NOMO-1 treated with DMSO at 0.1 percent for 48 hours (cell line): Measurements from ENCODE around the gene EOMES.
"Not testable (repeated sequence)": the region's sequence is repeated elsewhere in the genome, so short reads cannot be mapped to it uniquely, and the experiment has no call there.

Experiments
- DNase-seq: peaks from one replicate; lab custom pipeline; 2025; ENCODE audit not compliant: unreplicated experiment; lab: John Stamatoyannopoulos, UW

Gene EOMES

DNA sequence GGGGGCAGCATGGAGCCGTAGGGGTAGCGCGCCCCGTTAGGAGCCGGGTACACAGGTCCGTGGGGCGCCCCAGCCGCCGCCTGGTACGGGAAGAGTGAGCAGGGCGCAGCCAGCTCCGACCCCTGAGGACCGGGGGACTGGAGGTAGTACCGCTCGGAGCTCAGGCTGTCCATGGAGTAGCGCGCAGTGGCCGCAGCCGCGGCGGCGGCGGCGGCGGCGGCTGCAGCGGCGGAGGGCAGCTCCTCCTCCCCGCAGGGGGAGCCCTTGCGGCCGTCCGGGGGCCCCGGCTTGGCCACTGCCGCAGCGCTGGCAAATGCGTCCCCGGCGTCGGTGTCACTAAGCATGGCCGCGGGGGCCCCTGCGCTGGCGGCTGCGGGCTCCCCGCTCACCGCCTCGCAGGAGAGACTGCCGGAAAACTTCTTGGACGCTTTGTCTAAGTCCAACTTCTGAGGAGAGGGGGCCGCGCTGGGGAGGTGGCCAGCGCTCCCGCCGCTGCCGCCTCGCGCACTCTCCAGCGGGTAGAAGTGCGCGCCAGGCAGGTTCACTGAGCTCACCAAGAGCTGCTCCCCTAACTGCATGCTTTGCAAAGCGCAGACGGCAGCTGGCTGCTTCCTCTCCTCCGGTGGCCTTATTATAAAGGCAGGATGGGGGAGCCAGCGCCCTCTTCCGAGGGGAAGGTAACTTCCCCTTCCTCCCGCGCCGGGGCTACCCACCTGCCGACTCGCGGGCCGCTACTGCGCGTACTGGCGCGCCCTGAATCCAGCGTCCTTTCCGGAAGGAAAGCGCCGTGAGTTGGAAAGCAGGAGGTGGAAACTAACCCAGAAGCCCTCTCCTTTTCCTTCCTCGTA is at the start of gene EOMES:
EOMES (minus strand) TSS at position 607 of the 848 bp plus-strand sequence; CDS start at position 578, 29 bp downstream.
- peak; percentile 71 for DNase-seq

DNA sequence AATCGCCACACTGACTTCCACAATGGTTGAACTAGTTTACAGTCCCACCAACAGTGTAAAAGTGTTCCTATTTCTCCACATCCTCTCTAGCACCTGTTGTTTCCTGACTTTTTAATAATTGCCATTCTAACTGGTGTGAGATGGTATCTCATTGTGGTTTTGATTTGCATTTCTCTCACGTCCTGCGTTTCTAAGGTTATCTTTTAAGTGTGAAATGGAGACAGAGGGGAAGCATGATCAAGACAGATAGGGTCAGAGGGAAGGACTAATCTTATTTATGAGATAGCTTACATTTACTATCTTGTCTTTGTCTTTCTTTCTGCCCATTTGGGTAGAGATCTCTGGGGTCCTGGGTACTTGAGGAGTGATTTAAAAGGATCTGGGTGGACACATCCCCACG is 48.3 kb upstream of the EOMES start:
- DNase-seq, result not testable (repeated sequence)

DNA sequence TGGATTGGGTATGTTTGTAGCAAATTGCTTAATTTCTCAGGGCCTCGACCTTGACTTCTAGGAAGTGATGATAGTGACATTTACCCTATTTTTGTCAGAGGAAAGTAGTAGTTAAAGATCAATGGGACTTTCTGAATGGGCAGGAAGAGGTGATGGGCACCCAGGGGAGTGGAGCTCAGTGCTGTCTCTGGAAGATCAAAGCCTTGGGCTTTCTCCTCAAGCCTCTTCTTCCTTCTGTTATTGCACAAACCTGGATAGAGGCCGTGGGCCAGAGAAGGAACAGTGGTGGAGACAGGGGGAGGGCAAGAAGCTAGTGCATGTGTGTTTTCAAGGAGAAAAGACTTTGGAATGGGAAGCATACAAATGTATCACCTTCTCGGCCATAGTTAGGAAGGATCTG is 44.9 kb upstream of the EOMES start:
- no peak for DNase-seq

DNA sequence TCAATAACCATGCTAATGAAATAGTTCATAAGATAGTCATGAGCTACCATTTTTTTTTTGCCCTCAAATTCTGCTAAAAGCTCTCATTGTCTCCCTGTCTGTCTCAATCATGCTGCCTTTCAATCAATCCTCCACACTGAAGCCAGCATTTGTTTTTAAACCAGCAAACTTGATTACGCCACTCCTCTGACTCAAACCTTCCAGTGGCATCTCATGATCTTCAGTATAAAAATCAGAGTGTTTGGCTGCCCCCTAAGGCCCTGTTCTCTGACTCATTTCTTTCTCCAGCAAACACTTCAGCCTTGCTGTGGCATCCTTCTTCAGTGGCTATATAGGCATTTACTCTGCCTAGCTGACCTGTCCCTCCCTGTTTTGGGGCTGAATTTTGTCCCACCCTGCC is 36.0 kb upstream of the EOMES start:
- peak; percentile 49 for DNase-seq

GRCh38 chr3:27756877-27757276 is 34.8 kb upstream of the EOMES start:
- DNase-seq, result no peak

GRCh38 chr3:27752926-27753325 is 30.8 kb upstream of the EOMES start:
- no peak for DNase-seq

DNA sequence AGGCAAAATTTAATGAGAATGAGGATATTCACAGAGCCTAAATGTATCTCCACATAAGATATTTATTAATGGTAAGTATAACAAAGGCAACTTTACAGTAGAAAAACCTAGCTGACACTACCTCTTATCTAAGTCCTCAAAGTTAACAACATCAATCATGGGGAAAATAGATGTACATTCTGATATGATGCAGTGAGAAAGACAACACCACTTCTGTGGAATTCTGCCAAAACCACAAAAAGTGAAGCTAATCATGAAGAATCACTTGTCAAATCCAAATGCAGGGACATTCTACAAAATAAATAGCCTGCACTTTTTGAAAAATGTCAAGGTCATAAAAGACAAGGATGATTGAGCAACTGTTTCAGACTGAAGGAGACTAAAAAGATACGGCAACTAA is 27.5 kb upstream of the EOMES start:
- no peak for DNase-seq

- DNase-seq, result no peak
These were observed 24.7 kb upstream of the EOMES start for GRCh38 chr3:27746838-27747237.

DNA sequence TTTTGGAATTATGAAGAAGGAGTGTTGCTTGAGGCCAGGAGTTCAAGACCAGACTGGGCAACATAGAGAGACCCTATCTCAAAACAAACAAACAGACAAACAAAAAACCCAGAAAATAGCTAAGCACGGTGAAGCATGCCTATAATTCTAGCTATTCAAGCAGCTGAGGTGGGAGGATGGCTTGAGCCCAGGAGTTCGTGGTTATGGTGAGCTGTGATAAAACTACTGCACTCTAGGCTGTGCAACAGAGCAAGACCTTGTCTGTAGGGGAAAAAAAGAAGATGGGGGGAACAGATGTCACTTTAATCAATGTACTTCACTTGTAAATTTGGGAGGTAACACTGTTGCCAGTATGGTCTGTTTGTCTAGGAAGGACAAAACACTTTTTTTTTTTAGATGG is 18.7 kb upstream of the EOMES start:
- no peak for DNase-seq

GRCh38 chr3:27737091-27737490 is 15.0 kb upstream of the EOMES start:
- no peak for DNase-seq

DNA sequence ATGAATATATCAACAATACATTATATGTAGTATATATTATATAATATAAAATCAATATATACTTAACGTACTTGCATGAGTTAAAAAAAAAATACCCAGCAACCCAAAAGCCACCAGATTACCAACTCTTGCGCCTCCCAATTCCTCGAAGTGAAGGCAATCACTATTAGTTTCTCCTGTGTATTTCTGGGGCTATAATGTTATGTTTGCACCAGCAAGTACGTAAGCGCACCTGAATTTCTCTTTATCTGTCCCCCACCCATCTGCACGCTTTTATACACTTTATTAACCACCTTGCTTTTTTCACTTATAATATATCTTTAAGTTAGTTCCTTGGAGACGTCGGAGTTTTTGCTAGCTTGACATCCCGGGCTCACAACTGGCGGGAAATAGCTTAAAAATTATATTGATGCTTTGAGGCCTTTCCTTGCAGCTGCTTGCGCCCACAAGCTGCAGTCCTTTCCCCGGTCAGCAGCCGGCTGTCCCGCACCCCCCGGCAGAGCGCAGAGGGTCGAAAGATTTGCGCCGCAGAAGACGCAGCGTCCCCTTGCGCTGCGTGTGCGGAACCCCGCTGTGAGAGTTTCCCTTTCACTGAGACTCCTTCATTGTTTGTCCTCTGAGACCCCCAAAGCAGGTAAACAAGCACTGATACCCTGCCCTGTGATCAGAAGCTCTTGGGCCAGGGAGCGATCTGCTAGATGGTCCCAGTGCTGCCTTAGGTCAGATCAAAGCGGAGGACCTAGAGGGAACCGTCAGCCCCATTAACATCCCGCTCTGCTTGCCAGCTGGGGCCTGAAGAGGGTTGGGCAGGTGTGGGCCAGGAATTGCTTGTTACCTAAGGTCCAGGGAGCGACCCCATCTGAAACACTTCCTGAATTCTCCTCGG is 8.9 kb upstream of the EOMES start:
- no peak for DNase-seq

DNA sequence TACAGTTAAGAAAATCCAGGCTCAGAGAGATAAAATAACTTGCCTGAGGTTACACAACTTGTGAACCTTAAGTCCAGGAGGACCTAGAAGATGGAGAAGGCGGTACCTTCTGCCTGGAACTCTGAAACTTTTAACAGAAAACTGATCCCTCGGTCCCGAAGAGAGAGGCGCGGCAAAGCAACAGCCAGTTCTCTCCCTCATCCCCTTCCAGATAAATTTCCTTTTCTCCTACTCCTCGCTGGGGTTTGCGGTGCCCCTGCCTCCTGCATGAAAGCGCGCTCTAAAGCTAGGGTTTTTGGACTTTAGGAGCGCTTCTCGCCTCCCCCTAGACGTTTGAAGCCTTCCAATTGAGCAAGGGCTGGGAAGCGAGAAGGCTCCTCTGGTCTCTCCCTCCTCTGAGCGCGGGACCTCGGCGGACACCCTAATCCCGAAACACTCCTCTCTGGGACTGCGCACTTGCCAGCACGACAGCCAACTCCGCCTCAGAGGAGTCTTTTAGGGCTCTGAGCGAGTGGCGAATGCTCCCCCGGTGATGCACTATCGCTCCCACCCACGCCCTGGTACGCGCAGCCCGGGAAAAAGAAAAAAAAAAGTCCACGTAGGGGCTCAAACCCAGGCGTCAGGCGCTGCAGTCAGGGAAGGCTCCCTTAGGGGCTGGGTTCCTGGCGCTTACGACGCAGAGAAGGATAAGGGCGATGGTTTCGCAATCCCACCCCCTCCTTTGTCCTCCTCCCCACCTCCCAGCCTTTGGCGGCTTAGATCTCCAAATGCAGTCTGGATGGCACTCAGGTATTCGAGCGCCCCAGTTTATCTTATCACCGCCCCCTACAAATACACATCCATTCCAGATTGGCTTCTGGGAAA is 7.9 kb upstream of the EOMES start:
- no peak for DNase-seq

DNA sequence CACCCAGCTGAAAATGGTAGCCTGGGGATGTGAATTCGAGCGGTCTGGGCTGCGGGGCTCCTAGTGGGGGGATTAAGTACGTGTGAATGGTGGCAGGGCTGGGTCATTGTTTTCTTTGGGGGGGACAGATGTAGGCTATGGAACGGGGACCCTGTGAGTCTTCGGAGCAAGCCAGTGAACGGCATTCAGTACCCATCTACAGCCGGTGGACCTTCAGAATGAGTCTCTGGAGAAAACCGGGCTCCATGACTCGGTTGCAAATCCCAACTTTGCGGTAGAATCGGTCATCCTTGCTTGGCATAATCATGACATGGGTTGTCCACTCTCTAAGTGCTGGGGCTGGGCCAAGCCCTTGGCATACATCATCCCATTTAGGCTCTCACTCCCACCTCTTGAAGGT is 7.2 kb upstream of the EOMES start:
- no peak for DNase-seq

- no peak for DNase-seq
These were observed 6.3 kb upstream of the EOMES start for GRCh38 chr3:27728195-27729087.

DNA sequence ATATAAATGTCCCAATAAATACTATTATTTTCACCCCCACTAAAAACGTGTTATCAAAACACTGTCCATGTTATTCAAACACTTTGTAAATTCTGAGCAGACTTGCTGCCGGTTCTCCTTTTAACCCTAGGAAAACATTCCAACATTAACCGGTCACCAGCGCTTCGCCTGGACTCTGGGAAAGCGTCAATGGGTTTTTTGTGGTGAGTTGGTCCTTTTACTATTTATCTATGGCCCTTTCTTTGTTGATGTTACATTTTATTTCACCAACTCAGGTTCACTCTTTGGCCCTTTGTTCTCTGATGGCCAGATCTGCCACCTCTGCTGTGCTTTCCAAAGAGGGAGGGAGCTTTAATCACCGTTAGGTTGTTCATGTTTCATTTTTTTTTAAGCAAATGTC is 4.1 kb upstream of the EOMES start:
- no peak for DNase-seq

GRCh38 chr3:27724459-27725197 is 2.5 kb upstream of the EOMES start:
- DNase-seq, result no peak

DNA sequence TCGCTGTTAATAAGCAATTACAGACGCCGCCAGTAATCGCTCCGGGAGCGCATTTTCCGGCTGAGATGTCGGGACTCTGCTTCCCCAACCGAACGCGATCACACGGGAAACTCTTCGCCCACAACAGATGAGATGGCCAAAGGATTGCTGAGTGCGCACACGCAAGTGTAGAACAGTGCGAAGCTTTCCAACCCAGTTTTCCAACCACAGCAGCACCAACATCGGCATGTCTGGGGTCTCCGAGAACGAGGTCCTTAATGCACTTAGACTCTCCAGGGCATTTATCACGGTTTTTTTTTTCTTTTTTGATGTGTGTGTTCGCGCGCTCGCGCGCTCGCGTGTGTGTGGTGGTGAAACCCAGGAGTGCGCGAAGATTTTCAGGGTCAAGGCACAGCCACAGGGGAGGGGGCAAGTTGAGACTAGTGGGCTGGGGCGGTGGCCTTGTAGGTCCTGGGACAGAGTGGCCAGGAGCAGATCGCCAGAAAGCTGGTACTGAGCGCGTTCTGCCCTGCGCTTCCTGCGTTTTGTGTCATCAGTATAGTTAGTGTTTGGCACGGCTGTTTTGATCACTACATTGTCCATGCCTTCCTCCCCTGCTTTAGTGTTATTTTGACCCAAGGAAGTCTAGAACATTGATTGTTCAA is 1.8 kb upstream of the EOMES start:
- DNase-seq, result no peak

DNA sequence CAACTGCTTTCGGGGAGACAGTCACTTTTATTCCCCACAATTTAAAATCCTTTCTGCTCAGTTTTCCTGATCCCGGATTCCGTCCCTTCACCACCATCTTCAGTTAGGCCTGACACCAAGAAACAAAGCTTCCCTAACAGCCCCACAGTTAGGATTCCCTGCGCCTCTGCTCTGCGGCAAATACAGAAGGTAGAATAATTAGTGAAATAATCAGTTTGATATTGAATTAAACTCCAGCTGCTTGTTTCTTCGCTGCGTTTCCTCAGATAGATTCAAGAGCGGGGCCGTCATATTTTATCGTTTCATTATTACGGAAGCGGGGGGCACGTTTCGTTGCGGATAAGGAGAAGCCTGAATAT is 1.3 kb upstream of the EOMES start:
- no peak for DNase-seq

- no peak for DNase-seq
These were observed 900 bp upstream of the EOMES start for GRCh38 chr3:27723001-27723445.
